OCI-LY3 (cell line): ENCODE data around the gene BICDL1.

ENCODE experiments used
- CTCF ChIP-seq: fragments of 200-600, 300-600 bp; sonication (generic); IDR thresholded peaks from 2 replicates; pipeline ENCODE4 v1.5.1; 2014; ENCODE audit warnings: antibody characterized with exemption, low read length, low read depth
- EZH2phosphoT487 ChIP-seq: fragments of 200-600 bp; shearing (Covaris generic); IDR thresholded peaks from 2 replicates; pipeline ENCODE4 v1.6.1; 2018; ENCODE audit warnings: antibody characterized with exemption, mixed run types, low read depth

GRCh38 chr12:119990382-119990874 is 1.4 kb downstream of the BICDL1 start:
- TF ChIP-seq CTCF (no peak), EZH2phosphoT487 (no peak)
